Measurements from ENCODE around the gene AKAP10.
"Not testable (repeated sequence)": the region's sequence is repeated elsewhere in the genome, so short reads cannot be mapped to it uniquely, and the experiment has no call there.

AKAP10 gene

GRCh38 chr17:19874256-19874655 lies 103.4 kb downstream of the AKAP10 start:
- no peak for DNase-seq (ENCODE audit: extremely low spot score)
- no peak for TF ChIP-seq L3MBTL2 (conservative IDR thresholded peaks at IDR 0.05)
- no peak for TF ChIP-seq FOXK2 (IDR thresholded peaks at IDR 0.05)
- TF ChIP-seq ZNF384 (IDR thresholded peaks at IDR 0.05), result no peak
- no peak for TF ChIP-seq SUZ12 (IDR thresholded peaks at IDR 0.05)
- TF ChIP-seq ARNT (IDR thresholded peaks at IDR 0.05), result no peak
- TF ChIP-seq ELF4 (IDR thresholded peaks at IDR 0.05), result no peak
- TF ChIP-seq CTBP1 (IDR thresholded peaks at IDR 0.05; ENCODE audit: borderline replicate concordance), result no peak
- no peak for TF ChIP-seq TARDBP (IDR thresholded peaks at IDR 0.05)
- TF ChIP-seq BHLHE40 (IDR thresholded peaks at IDR 0.05; ENCODE audit: borderline replicate concordance), result no peak
- no peak for TF ChIP-seq FOXA1 (IDR thresholded peaks at IDR 0.05)
- ChIA-PET POLR2A (no interaction called here), CTCF (no interaction called here)

GRCh38 chr17:19873346-19873745 lies 104.3 kb downstream of the AKAP10 start:
- no peak for DNase-seq (ENCODE audit: extremely low spot score)
- TF ChIP-seq ELF4 (IDR thresholded peaks at IDR 0.05), result no peak
- no peak for TF ChIP-seq LEF1 (IDR thresholded peaks at IDR 0.05; ENCODE audit: borderline replicate concordance)
- TF ChIP-seq FOXM1 (IDR thresholded peaks at IDR 0.05; ENCODE audit: borderline replicate concordance), result no peak
- no peak for TF ChIP-seq PKNOX1 (IDR thresholded peaks at IDR 0.05)
- TF ChIP-seq TARDBP (IDR thresholded peaks at IDR 0.05), result no peak
- TF ChIP-seq SUZ12 (IDR thresholded peaks at IDR 0.05), result no peak
- no peak for TF ChIP-seq FOXA1 (IDR thresholded peaks at IDR 0.05)
- no peak for TF ChIP-seq L3MBTL2 (conservative IDR thresholded peaks at IDR 0.05)
- no peak for TF ChIP-seq CTBP1 (IDR thresholded peaks at IDR 0.05; ENCODE audit: borderline replicate concordance)
- TF ChIP-seq FOXK2 (IDR thresholded peaks at IDR 0.05), result no peak
- TF ChIP-seq HDGF (IDR thresholded peaks at IDR 0.05; ENCODE audit: borderline replicate concordance), result no peak
- no peak for TF ChIP-seq SP1 (IDR thresholded peaks at IDR 0.05)
- TF ChIP-seq NFRKB (IDR thresholded peaks at IDR 0.05), result no peak
- TF ChIP-seq ZNF384 (IDR thresholded peaks at IDR 0.05), result no peak
- TF ChIP-seq BHLHE40 (IDR thresholded peaks at IDR 0.05; ENCODE audit: borderline replicate concordance), result no peak
- TF ChIP-seq ARNT (IDR thresholded peaks at IDR 0.05), result no peak
- CTCF ChIA-PET, result no interaction called here
- POLR2A ChIA-PET, result no interaction called here

DNA sequence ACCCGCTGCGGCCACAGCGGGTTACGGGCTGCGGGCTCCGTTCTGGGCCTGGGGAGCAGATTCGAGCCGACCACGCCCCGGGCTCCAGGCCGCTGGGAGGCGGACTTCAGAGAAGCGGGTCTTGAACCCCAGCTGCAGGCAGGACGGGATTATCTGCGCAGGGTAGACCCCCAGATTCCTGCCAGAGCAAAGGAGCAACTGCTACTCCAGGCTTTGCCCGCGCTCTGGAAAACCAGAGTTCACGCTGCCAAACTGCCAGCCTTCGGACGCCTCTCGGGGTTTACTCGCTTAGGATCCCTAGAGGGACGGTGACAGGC lies 109.6 kb downstream of the AKAP10 start:
- CTCF ChIA-PET, result interaction anchor here (1.0 kb wide), 1 partner anchor 11 kb away, joined by 3 read pairs; no protein-coding TSS in a partner anchor

GRCh38 chr17:19867329-19868078 lies 110.1 kb downstream of the AKAP10 start, which contains the start of gene ULK2:
Gene ULK2, minus strand, starts transcription at chr17:19867936. Its CDS starts 519 bp downstream, at chr17:19867417.
- ChIA-PET POLR2A (interaction anchor here (1.0 to 1.4 kb wide), 4 partner anchors 10 to 110 kb away, joined by 3 to 5 read pairs (median 4); partner anchors contain the start of gene AKAP10), CTCF (interaction anchor here (1.0 kb wide), 1 partner anchor 10 kb away, joined by 3 read pairs; no protein-coding TSS in a partner anchor)
- peak; percentile 43 for DNase-seq (ENCODE audit: extremely low spot score)
- TF ChIP-seq BHLHE40 (IDR thresholded peaks at IDR 0.05; ENCODE audit: borderline replicate concordance), result no peak

More for the DNA sequence above, 109.6 kb downstream of the AKAP10 start:
- no peak for DNase-seq (ENCODE audit: extremely low spot score)
- POLR2A ChIA-PET, result interaction anchor here (1.0 to 1.4 kb wide), 4 partner anchors 10 to 110 kb away, joined by 3 to 5 read pairs (median 4); partner anchors contain the start of gene AKAP10
- TF ChIP-seq PKNOX1 (IDR thresholded peaks at IDR 0.05) (no peak), TARDBP (IDR thresholded peaks at IDR 0.05) (no peak), L3MBTL2 (conservative IDR thresholded peaks at IDR 0.05) (no peak)

DNA sequence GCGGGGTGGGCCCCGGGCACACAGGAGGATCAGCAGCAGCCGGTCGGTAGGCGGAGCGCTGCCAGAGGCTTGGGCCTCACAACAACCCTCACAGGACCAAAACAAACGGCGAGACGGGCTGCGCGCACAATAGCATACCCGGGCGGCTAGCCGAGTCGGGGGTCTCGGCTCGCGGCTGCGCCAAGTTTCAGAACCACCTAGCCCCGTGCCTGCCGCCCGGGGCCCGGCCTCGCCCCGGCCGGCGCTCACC lies 110.6 kb downstream of the AKAP10 start:
- DNase-seq (ENCODE audit: extremely low spot score), result peak; percentile 53
- POLR2A ChIA-PET, result interaction anchor here (1.0 to 1.4 kb wide), 2 partner anchors 13 to 14 kb away, joined by 3 to 5 read pairs; no protein-coding TSS in a partner anchor
- no peak for TF ChIP-seq SUZ12 (IDR thresholded peaks at IDR 0.05)
- peak; percentile 44; the same call in 1 of the 2 replicates for TF ChIP-seq L3MBTL2 (conservative IDR thresholded peaks at IDR 0.05)
- CTCF ChIA-PET, result interaction anchor here (1.0 kb wide), 1 partner anchor 10 kb away, joined by 3 read pairs; no protein-coding TSS in a partner anchor

- CTCF ChIA-PET, result no interaction called here
- TF ChIP-seq L3MBTL2 (conservative IDR thresholded peaks at IDR 0.05) (no peak), FOXM1 (IDR thresholded peaks at IDR 0.05; ENCODE audit: borderline replicate concordance) (no peak), NFRKB (IDR thresholded peaks at IDR 0.05) (no peak), ELF4 (IDR thresholded peaks at IDR 0.05) (no peak), PKNOX1 (IDR thresholded peaks at IDR 0.05) (no peak)
- POLR2A ChIA-PET, result interaction anchor here (1.0 kb wide), 1 partner anchor 8 kb away, joined by 3 read pairs; no protein-coding TSS in a partner anchor
- DNase-seq (ENCODE audit: extremely low spot score), result no peak
Observed at GRCh38 chr17:19865021-19865420, 112.6 kb downstream of the AKAP10 start.

DNA sequence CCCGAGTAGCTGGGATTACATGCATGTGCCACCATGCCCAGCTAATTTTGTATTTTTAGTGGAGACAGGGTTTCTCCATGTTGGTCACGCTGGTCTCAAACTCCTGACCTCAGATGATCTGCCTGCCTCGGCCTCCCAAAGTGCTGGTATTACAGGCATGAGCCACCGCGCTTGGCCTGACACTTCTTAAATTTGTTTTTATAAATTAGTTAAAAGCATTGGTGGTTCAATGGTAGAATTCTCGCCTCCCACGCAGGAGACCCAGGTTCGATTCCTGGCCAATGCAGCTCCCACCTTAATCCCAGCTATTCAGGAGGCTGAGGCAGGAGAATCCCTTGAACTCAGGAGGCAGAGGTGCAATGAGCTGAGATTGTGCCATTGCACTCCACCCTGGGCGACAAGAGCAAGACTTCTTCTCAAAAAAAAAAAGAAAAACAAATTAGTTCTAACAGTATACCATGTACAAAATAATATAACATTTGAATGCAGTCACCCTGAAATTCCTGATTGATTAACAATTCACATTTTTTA lies 116.9 kb downstream of the AKAP10 start:
- DNase-seq (ENCODE audit: extremely low spot score); POLR2A ChIA-PET; CTCF ChIA-PET: not testable (repeated sequence)

All from HEK293T (cell line).